H9 (cell line): ENCODE results near the gene RNF133. TPM values are rescaled to one million over a fixed set of nuclear protein-coding genes. Genes with fewer than 3 reads are reported as not detected.

Source experiments
- DNase-seq: peaks from one replicate; pipeline ENCODE4 v3.0.0-alpha.2; 2017
- H2AFZ ChIP-seq: one replicate; pipeline ENCODE4 v1.6.1; 2013; ENCODE audit warnings: mild to moderate bottlenecking, low read length, control low read depth, moderate library complexity
- H2AK5ac ChIP-seq: 2 replicates; pipeline ENCODE4 v1.6.1; 2013; ENCODE audit warnings: low read length, control low read depth, mixed read lengths; ENCODE audit not compliant: insufficient read length
- H2BK120ac ChIP-seq: one replicate; pipeline ENCODE4 v1.6.1; 2013; ENCODE audit warnings: low read depth, mild to moderate bottlenecking, low read length, control low read depth, inconsistent platforms; ENCODE audit not compliant: poor library complexity, severe bottlenecking
- H2BK12ac ChIP-seq: 2 replicates; pipeline ENCODE4 v1.6.1; 2013; ENCODE audit warnings: low read length, control low read depth, mixed read lengths, low read depth; ENCODE audit not compliant: insufficient read length
- H2BK15ac ChIP-seq: 2 replicates; pipeline ENCODE4 v1.6.1; 2013; ENCODE audit warnings: low read depth, low read length, control low read depth
- H2BK20ac ChIP-seq: one replicate; pipeline ENCODE4 v1.6.1; 2013; ENCODE audit warnings: low read depth, mild to moderate bottlenecking, low read length, control low read depth, inconsistent platforms; ENCODE audit not compliant: poor library complexity, severe bottlenecking
- H2BK5ac ChIP-seq: 2 replicates; pipeline ENCODE4 v1.6.1; 2013; ENCODE audit warnings: low read length, control low read depth, mixed read lengths; ENCODE audit not compliant: insufficient read length
- H3K14ac ChIP-seq: 2 replicates; pipeline ENCODE4 v1.6.1; 2013; ENCODE audit warnings: low read length, control low read depth; ENCODE audit not compliant: insufficient read depth
- H3K18ac ChIP-seq: 2 replicates; pipeline ENCODE4 v1.6.1; 2013; ENCODE audit warnings: low read depth, mild to moderate bottlenecking, mixed read lengths, low read length, control low read depth; ENCODE audit not compliant: insufficient read length
- H3K23ac ChIP-seq: 2 replicates; pipeline ENCODE4 v1.6.1; 2013; ENCODE audit warnings: low read length, control low read depth, mixed read lengths, low read depth; ENCODE audit not compliant: insufficient read length
- H3K23me2 ChIP-seq: 2 replicates; pipeline ENCODE4 v1.6.1; 2013; ENCODE audit warnings: low read depth, mild to moderate bottlenecking, mixed read lengths, low read length, control low read depth; ENCODE audit not compliant: insufficient read length, poor library complexity, severe bottlenecking
- H3K27ac ChIP-seq: 2 replicates; pipeline ENCODE4 v1.5.1; 2013; ENCODE audit warnings: low read length, control low read depth, mixed read lengths, low read depth; ENCODE audit not compliant: insufficient read length
- H3K27me3 ChIP-seq: 2 replicates; pipeline ENCODE4 v1.6.1; 2013; ENCODE audit warnings: low read length, control low read depth, inconsistent platforms; ENCODE audit not compliant: insufficient read depth
- H3K4ac ChIP-seq: 2 replicates; pipeline ENCODE4 v1.6.1; 2013; ENCODE audit warnings: low read depth, mild to moderate bottlenecking, control low read depth, inconsistent platforms, low read length, moderate library complexity
- H3K4me1 ChIP-seq: 2 replicates; pipeline ENCODE4 v1.6.1; 2013; ENCODE audit warnings: low read length, control low read depth, inconsistent platforms; ENCODE audit not compliant: insufficient read depth
- H3K4me2 ChIP-seq: 2 replicates; pipeline ENCODE4 v1.6.1; 2013; ENCODE audit warnings: low read length, control low read depth, mixed read lengths; ENCODE audit not compliant: insufficient read length, insufficient read depth
- H3K56ac ChIP-seq: 2 replicates; pipeline ENCODE4 v1.6.1; 2013; ENCODE audit warnings: low read depth, mild to moderate bottlenecking, mixed read lengths, low read length, control low read depth; ENCODE audit not compliant: insufficient read length
- H3K79me1 ChIP-seq: 2 replicates; pipeline ENCODE4 v1.6.1; 2013; ENCODE audit warnings: low read depth, mild to moderate bottlenecking, moderate library complexity, low read length, control low read depth, inconsistent platforms; ENCODE audit not compliant: insufficient read depth, poor library complexity, severe bottlenecking
- H3K79me2 ChIP-seq: 2 replicates; pipeline ENCODE4 v1.6.1; 2013; ENCODE audit warnings: low read length, control low read depth, inconsistent platforms; ENCODE audit not compliant: insufficient read depth
- H3K9ac ChIP-seq: 2 replicates; pipeline ENCODE4 v1.6.1; 2013; ENCODE audit warnings: low read length, control low read depth, mixed read lengths; ENCODE audit not compliant: insufficient read length; ENCODE audit errors: extremely low read depth
- H3K9me3 ChIP-seq: one replicate; pipeline ENCODE4 v1.6.1; 2013; ENCODE audit warnings: low read depth, low read length, inconsistent platforms; ENCODE audit not compliant: control insufficient read depth
- H3T11ph ChIP-seq: one replicate; pipeline ENCODE4 v1.6.1; 2013; ENCODE audit warnings: mild to moderate bottlenecking, low read length, control low read depth, inconsistent platforms
- H4K20me1 ChIP-seq: one replicate; pipeline ENCODE4 v1.6.1; 2013; ENCODE audit not compliant: control insufficient read depth, insufficient read length, insufficient read depth
- H4K5ac ChIP-seq: 2 replicates; pipeline ENCODE4 v1.6.1; 2013; ENCODE audit warnings: low read depth, mild to moderate bottlenecking, mixed read lengths, low read length, control low read depth; ENCODE audit not compliant: insufficient read length
- H4K8ac ChIP-seq: replicated peaks from 2 replicates; pipeline ENCODE4 v1.6.1; 2013; ENCODE audit warnings: low read length, control low read depth, mixed read lengths, low read depth; ENCODE audit not compliant: insufficient read length
- H4K91ac ChIP-seq: 2 replicates; pipeline ENCODE4 v1.6.1; 2013; ENCODE audit warnings: low read depth, mild to moderate bottlenecking, moderate library complexity, mixed read lengths, low read length, control low read depth; ENCODE audit not compliant: insufficient read length
- H3K27ac Mint-ChIP-seq, 3 experiments: 2 replicates in 2 of 3; 3 replicates in 1 of 3; pipeline ENCODE4 v1.8.0; 2020 to 2021; ENCODE audit warnings: mixed read lengths in 3 of 3, mild to moderate bottlenecking in 1 of 3, moderate library complexity in 1 of 3
- H3K27me3 Mint-ChIP-seq: 2 replicates; pipeline ENCODE4 v1.8.0; 2021; ENCODE audit warnings: low read depth, mild to moderate bottlenecking, moderate library complexity, mixed read lengths
- H3K36me3 Mint-ChIP-seq, 3 experiments: 2 replicates in 2 of 3; 3 replicates in 1 of 3; pipeline ENCODE4 v1.8.0; 2020 to 2021; ENCODE audit warnings: low read depth in 3 of 3, mixed read lengths in 3 of 3; ENCODE audit not compliant: insufficient read depth in 1 of 3
- H3K4me1 Mint-ChIP-seq, 2 experiments: 2 replicates each; pipeline ENCODE4 v1.8.0; 2020; ENCODE audit warnings: mixed read lengths in 2 of 2
- H3K4me3 Mint-ChIP-seq, 2 experiments: 2 replicates in 1 of 2; 3 replicates in 1 of 2; pipeline ENCODE4 v1.8.0; 2020 to 2021; ENCODE audit warnings: mild to moderate bottlenecking in 2 of 2, mixed read lengths in 2 of 2, moderate library complexity in 1 of 2
- H3K9me3 Mint-ChIP-seq, 2 experiments: 2 replicates in 1 of 2; 3 replicates in 1 of 2; pipeline ENCODE4 v1.8.0; 2020; ENCODE audit warnings: mild to moderate bottlenecking in 2 of 2, mixed read lengths in 2 of 2, moderate library complexity in 1 of 2
- WGBS: extraction: QIAGEN DNeasy Blood & Tissue Kit; methylation state at CpG from one replicate; pipeline ENCODE4 v1.1.7; 2013; ENCODE audit warnings: missing lambda C conversion rate, low lambda C conversion rate, mixed read lengths; ENCODE audit not compliant: insufficient read length; ENCODE audit errors: extremely low coverage; 5-methylcytosine and 5-hydroxymethylcytosine counted together
- total RNA-seq: library from RNA; stranded (reverse); gene quantifications from 2 replicates; pipeline ENCODE4 v1.2.1, GENCODE V29; 2021
- TF ChIP-seq, protein P1 (sequence below): fragments of 200-600 bp; sonication (generic); conservative IDR thresholded peaks from 3 replicates; pipeline ENCODE4 v1.8.0; 2021; ENCODE audit warnings: antibody characterized with exemption, mild to moderate bottlenecking

The RNF133 gene
- total RNA-seq, 1 experiment from 2014 or later: 0.31 TPM

DNA sequence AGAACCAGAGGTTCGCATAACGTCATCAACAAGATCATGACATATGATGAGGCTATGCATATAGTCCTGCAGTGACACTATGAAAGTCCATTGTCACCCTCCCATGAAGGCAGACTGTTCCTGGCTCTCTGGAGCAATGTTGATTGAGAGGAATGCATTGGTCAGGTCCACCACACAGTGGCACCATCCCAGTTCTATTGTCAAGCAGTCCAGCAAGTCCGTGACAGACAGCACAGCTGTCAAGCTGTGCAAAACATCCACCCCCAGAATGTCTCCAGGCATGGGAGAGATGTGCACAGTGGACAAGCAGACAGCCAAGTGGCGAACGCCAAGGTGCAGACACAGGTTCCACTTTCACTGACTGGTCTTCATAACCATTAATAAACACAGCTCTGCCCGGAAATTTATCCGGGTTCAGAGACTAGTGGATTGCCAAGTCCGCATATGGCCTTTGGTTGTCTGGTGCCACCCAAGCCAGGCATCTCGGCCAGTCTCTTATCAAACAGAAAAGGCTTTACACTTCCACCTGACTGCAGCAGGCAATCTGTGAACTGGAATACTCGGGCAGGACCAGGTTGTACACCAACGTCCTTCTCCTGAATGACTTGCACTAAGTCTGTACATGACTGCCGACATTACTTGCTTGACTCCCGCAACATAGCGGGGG lies 7.2 kb downstream of the RNF133 start:
- Histone ChIP-seq H4K8ac (no peak overlapping the region), H2AFZ (no peak overlapping the region), H3K27me3 (no peaks in the 10 kb centered on the region), H3K23me2 (no peaks in the 10 kb centered on the region), H4K20me1 (no peaks in the 10 kb centered on the region), H3K9me3 (peaks cover 5% of the 10 kb centered on the region), H3K79me2 (no peaks in the 10 kb centered on the region), H3K9ac (no peak overlapping the region), H3K27ac (no peak overlapping the region), H2BK15ac (no peak overlapping the region), H3T11ph (no peak overlapping the region), H3K4me1 (peaks cover 3% of the 10 kb centered on the region; the same call in 1 of the 2 replicates), H2AK5ac (no peak overlapping the region), H4K5ac (no peak overlapping the region), H3K4me2 (no peak overlapping the region), H3K4ac (no peak overlapping the region), H3K23ac (no peak overlapping the region), H3K56ac (no peak overlapping the region), H2BK20ac (no peak overlapping the region), H4K91ac (no peak overlapping the region), H3K18ac (no peak overlapping the region), H2BK5ac (no peak overlapping the region), H2BK120ac (no peak overlapping the region), H3K79me1 (no peaks in the 10 kb centered on the region), H2BK12ac (no peak overlapping the region), H3K14ac (no peak overlapping the region; the same call in 1 of the 2 replicates)
- DNase-seq: no peak
- Mint-ChIP-seq H3K4me1 (peaks cover 13 to 20% of the 10 kb centered on the region in 2 experiments), H3K4me3 (no peak overlapping the region), H3K27ac (no peak overlapping the region), H3K9me3 (peaks cover 10 to 13% of the 10 kb centered on the region in 2 experiments), H3K36me3 (peaks cover 9 to 12% (median 9%) of the 10 kb centered on the region in 3 experiments), H3K27me3 (no peaks in the 10 kb centered on the region)
- no CpG with 5 or more reads among the region's 14 CpGs for WGBS
- TF ChIP-seq, protein P1, sequence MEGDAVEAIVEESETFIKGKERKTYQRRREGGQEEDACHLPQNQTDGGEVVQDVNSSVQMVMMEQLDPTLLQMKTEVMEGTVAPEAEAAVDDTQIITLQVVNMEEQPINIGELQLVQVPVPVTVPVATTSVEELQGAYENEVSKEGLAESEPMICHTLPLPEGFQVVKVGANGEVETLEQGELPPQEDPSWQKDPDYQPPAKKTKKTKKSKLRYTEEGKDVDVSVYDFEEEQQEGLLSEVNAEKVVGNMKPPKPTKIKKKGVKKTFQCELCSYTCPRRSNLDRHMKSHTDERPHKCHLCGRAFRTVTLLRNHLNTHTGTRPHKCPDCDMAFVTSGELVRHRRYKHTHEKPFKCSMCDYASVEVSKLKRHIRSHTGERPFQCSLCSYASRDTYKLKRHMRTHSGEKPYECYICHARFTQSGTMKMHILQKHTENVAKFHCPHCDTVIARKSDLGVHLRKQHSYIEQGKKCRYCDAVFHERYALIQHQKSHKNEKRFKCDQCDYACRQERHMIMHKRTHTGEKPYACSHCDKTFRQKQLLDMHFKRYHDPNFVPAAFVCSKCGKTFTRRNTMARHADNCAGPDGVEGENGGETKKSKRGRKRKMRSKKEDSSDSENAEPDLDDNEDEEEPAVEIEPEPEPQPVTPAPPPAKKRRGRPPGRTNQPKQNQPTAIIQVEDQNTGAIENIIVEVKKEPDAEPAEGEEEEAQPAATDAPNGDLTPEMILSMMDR: no peak
